HepG2 (cell line): ENCODE results near the gene PPP4C. TPM values are rescaled to one million over a fixed set of nuclear protein-coding genes. Genes with fewer than 3 reads are reported as not detected.

ENCODE experiments used
- FIP1L1 ChIP-seq: fragments of 200-400 bp; formaldehyde crosslinking; IDR thresholded peaks from 2 replicates; pipeline ENCODE4 v1.6.1; 2018; ENCODE audit warnings: low read depth, mild to moderate bottlenecking, low read length, moderate library complexity, borderline replicate concordance; ENCODE audit not compliant: insufficient read depth
- IKZF4 ChIP-seq: sonication (generic); formaldehyde crosslinking; IDR thresholded peaks from 2 replicates; pipeline ENCODE4 v1.5.1; 2020; ENCODE audit warnings: borderline replicate concordance, mild to moderate bottlenecking, low read depth, missing genetic modification reagents; ENCODE audit errors: not compliant biosample characterization
- MED8 ChIP-seq: sonication (generic); formaldehyde crosslinking; IDR thresholded peaks from 2 replicates; pipeline ENCODE4 v1.8.1; 2023; ENCODE audit warnings: mild to moderate bottlenecking, missing genetic modification reagents; ENCODE audit not compliant: insufficient replicate concordance
- MTA3 ChIP-seq: sonication (generic); formaldehyde crosslinking; IDR thresholded peaks from 2 replicates; pipeline ENCODE4 v1.4.0; 2020; ENCODE audit warnings: missing genetic modification reagents
- NFE2L1 ChIP-seq: sonication (generic); formaldehyde crosslinking; IDR thresholded peaks from 2 replicates; pipeline ENCODE4 v1.4.0; 2020; ENCODE audit warnings: missing genetic modification reagents, mild to moderate bottlenecking, borderline replicate concordance
- ONECUT2 ChIP-seq: sonication (generic); formaldehyde crosslinking; IDR thresholded peaks from 2 replicates; pipeline ENCODE4 v1.4.0; 2020; ENCODE audit warnings: missing genetic modification reagents
- PHF8 ChIP-seq: sonication (generic); formaldehyde crosslinking; IDR thresholded peaks from 2 replicates; pipeline ENCODE4 v1.5.0; 2020; ENCODE audit warnings: missing genetic modification reagents
- RARA ChIP-seq: IDR thresholded peaks from 2 replicates; pipeline ENCODE4 v1.6.1; 2016; ENCODE audit warnings: missing genetic modification reagents, missing compliant biosample characterization
- THAP11 ChIP-seq: IDR thresholded peaks from 2 replicates; pipeline ENCODE4 v1.6.1; 2016; ENCODE audit warnings: missing biosample characterization, missing genetic modification reagents
- ZNF101 ChIP-seq: sonication (generic); formaldehyde crosslinking; IDR thresholded peaks from 2 replicates; pipeline ENCODE4 v1.4.0; 2020; ENCODE audit warnings: mild to moderate bottlenecking, low read depth, missing genetic modification reagents, borderline replicate concordance
- ZNF296 ChIP-seq: sonication (generic); formaldehyde crosslinking; conservative IDR thresholded peaks from 2 replicates; pipeline ENCODE4 v1.5.0; 2020; ENCODE audit warnings: mild to moderate bottlenecking, missing genetic modification reagents
- ZNF3 ChIP-seq: IDR thresholded peaks from 2 replicates; pipeline ENCODE4 v1.7.0; 2017; ENCODE audit warnings: inconsistent platforms
- ZNF432 ChIP-seq: sonication (generic); formaldehyde crosslinking; IDR thresholded peaks from 2 replicates; pipeline ENCODE4 v1.5.0; 2020; ENCODE audit warnings: missing genetic modification reagents, mild to moderate bottlenecking, borderline replicate concordance
- polyA plus RNA-seq, 8 experiments: library from polyadenylated mRNA; depleted of rRNA in 3 of 8; stranded (reverse) in 7 of 8; unstranded in 1 of 8; fragments of >200 nt; fragmentation: Illumina TruSeq in 4 of 8; extraction: Trizol in 4 of 8; gene quantifications; 2 replicates each; pipeline versions ENCODE4 v1.2.1 to v1.2.3, GENCODE V29; 2011 to 2016; ENCODE audit warnings: low read depth in 4 of 8, missing spikeins in 1 of 8, mixed read lengths in 1 of 8; ENCODE audit not compliant: insufficient read depth in 1 of 8
- total RNA-seq, 5 experiments: library from RNA; depleted of rRNA; stranded (reverse); fragments of >200 nt; fragmentation: Illumina TruSeq; extraction: Trizol; gene quantifications; 2 replicates each; pipeline ENCODE4 v1.2.3, GENCODE V29; 2016; ENCODE audit warnings: low read depth in 1 of 5
- TF ChIP-seq, protein P1 (sequence below): sonication (generic); formaldehyde crosslinking; IDR thresholded peaks from 2 replicates; pipeline ENCODE4 v1.4.0; 2020; ENCODE audit warnings: missing genetic modification reagents
- TF ChIP-seq, protein P2 (sequence below): sonication (generic); formaldehyde crosslinking; IDR thresholded peaks from 2 replicates; pipeline ENCODE4 v1.8.0; 2022; ENCODE audit warnings: low read depth, missing genetic modification reagents
- TF ChIP-seq, protein P3 (sequence below): sonication (generic); formaldehyde crosslinking; conservative IDR thresholded peaks from 2 replicates; pipeline ENCODE4 v1.4.0; 2020; ENCODE audit warnings: missing genetic modification reagents
- TF ChIP-seq, protein P4 (sequence below): sonication (generic); formaldehyde crosslinking; IDR thresholded peaks from 2 replicates; pipeline ENCODE4 v1.4.0; 2020; ENCODE audit warnings: mild to moderate bottlenecking, missing genetic modification reagents
- TF ChIP-seq, protein P5 (sequence below): sonication (generic); formaldehyde crosslinking; IDR thresholded peaks from 2 replicates; pipeline ENCODE4 v1.4.0; 2020; ENCODE audit warnings: missing genetic modification reagents, borderline replicate concordance

The PPP4C gene
- total and polyA plus RNA-seq, 2 of the 13 experiments (the other 11 are each of a cell fraction or from before 2014, with no cell fraction given), result 176 to 220 TPM

DNA sequence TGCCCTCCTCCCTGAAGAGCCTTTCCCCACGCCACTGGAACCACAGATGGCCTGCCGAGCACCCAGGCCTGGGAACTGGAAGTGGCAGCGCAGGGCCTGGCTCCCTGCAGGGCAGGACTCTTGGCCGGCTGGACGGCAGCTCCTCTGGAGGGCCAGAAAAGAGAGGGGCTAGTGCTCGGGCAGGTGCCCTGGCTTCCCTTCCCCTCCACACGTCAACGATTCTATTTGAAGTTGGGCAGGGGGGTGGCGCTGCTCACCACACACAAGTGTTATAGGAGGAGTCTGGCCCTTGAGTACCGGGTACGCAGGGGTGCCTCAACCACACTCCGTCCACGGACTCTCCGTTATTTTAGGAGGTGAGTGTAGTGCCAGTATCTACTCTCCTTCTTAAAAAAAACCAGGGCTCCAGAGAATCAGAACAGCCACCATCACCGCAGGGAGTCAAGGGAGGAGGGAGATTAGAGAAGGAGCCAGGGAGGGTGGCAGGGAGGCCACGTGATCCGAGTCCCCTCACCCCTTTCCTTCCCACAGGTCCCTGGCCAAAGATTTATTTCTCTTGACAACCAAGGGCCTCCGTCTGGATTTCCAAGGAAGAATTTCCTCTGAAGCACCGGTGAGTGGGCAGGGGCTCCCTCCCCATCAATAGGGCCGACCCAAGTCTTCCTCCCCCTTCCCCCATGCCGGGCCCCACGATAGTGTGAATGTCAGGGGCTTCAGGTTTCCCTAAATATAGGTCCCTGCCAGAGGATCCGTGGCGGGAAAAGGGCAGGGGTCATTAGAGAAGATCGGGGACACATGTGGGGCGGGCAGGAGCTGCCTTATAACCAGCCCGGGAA lies 11.7 kb upstream of the PPP4C start (continued):
- TF ChIP-seq, protein P1, sequence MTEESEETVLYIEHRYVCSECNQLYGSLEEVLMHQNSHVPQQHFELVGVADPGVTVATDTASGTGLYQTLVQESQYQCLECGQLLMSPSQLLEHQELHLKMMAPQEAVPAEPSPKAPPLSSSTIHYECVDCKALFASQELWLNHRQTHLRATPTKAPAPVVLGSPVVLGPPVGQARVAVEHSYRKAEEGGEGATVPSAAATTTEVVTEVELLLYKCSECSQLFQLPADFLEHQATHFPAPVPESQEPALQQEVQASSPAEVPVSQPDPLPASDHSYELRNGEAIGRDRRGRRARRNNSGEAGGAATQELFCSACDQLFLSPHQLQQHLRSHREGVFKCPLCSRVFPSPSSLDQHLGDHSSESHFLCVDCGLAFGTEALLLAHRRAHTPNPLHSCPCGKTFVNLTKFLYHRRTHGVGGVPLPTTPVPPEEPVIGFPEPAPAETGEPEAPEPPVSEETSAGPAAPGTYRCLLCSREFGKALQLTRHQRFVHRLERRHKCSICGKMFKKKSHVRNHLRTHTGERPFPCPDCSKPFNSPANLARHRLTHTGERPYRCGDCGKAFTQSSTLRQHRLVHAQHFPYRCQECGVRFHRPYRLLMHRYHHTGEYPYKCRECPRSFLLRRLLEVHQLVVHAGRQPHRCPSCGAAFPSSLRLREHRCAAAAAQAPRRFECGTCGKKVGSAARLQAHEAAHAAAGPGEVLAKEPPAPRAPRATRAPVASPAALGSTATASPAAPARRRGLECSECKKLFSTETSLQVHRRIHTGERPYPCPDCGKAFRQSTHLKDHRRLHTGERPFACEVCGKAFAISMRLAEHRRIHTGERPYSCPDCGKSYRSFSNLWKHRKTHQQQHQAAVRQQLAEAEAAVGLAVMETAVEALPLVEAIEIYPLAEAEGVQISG, result peak; percentile 44; the same call in 1 of the 2 replicates
- TF ChIP-seq IKZF4 (CRISPR knock-in tag), result peak; percentile 85
- no peak for TF ChIP-seq RARA
- peak; percentile 31 for TF ChIP-seq MED8 (CRISPR knock-in tag)
- TF ChIP-seq ZNF3, result no peak
- TF ChIP-seq FIP1L1, result no peak
- TF ChIP-seq ZNF101 (CRISPR knock-in tag), result peak; percentile 12
- no peak for TF ChIP-seq ZNF296
- TF ChIP-seq, protein P2, sequence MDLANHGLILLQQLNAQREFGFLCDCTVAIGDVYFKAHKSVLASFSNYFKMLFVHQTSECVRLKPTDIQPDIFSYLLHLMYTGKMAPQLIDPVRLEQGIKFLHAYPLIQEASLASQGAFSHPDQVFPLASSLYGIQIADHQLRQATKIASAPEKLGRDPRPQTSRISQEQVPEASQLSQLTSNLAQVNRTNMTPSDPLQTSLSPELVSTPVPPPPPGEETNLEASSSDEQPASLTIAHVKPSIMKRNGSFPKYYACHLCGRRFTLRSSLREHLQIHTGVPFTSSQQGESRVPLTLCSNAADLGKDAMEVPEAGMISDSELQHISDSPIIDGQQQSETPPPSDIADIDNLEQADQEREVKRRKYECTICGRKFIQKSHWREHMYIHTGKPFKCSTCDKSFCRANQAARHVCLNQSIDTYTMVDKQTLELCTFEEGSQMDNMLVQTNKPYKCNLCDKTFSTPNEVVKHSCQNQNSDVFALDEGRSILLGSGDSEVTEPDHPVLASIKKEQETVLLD (CRISPR knock-in tag), result no peak
- TF ChIP-seq, protein P3, sequence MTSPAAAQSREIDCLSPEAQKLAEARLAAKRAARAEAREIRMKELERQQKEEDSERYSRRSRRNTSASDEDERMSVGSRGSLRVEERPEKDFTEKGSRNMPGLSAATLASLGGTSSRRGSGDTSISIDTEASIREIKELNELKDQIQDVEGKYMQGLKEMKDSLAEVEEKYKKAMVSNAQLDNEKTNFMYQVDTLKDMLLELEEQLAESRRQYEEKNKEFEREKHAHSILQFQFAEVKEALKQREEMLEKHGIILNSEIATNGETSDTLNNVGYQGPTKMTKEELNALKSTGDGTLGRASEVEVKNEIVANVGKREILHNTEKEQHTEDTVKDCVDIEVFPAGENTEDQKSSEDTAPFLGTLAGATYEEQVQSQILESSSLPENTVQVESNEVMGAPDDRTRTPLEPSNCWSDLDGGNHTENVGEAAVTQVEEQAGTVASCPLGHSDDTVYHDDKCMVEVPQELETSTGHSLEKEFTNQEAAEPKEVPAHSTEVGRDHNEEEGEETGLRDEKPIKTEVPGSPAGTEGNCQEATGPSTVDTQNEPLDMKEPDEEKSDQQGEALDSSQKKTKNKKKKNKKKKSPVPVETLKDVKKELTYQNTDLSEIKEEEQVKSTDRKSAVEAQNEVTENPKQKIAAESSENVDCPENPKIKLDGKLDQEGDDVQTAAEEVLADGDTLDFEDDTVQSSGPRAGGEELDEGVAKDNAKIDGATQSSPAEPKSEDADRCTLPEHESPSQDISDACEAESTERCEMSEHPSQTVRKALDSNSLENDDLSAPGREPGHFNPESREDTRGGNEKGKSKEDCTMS (CRISPR knock-in tag), result no peak
- peak; percentile 51; the same call in 1 of the 2 replicates for TF ChIP-seq THAP11 (CRISPR knock-in tag)
- no peak for TF ChIP-seq NFE2L1 (CRISPR knock-in tag)
- TF ChIP-seq, protein P4, sequence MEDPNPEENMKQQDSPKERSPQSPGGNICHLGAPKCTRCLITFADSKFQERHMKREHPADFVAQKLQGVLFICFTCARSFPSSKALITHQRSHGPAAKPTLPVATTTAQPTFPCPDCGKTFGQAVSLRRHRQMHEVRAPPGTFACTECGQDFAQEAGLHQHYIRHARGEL (CRISPR knock-in tag), result no peak
- TF ChIP-seq ZNF432, result no peak
- TF ChIP-seq PHF8, result peak; percentile 67
- no peak for TF ChIP-seq MTA3 (CRISPR knock-in tag)
- no peak for TF ChIP-seq ONECUT2 (CRISPR knock-in tag)
- TF ChIP-seq, protein P5, sequence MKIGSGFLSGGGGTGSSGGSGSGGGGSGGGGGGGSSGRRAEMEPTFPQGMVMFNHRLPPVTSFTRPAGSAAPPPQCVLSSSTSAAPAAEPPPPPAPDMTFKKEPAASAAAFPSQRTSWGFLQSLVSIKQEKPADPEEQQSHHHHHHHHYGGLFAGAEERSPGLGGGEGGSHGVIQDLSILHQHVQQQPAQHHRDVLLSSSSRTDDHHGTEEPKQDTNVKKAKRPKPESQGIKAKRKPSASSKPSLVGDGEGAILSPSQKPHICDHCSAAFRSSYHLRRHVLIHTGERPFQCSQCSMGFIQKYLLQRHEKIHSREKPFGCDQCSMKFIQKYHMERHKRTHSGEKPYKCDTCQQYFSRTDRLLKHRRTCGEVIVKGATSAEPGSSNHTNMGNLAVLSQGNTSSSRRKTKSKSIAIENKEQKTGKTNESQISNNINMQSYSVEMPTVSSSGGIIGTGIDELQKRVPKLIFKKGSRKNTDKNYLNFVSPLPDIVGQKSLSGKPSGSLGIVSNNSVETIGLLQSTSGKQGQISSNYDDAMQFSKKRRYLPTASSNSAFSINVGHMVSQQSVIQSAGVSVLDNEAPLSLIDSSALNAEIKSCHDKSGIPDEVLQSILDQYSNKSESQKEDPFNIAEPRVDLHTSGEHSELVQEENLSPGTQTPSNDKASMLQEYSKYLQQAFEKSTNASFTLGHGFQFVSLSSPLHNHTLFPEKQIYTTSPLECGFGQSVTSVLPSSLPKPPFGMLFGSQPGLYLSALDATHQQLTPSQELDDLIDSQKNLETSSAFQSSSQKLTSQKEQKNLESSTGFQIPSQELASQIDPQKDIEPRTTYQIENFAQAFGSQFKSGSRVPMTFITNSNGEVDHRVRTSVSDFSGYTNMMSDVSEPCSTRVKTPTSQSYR (CRISPR knock-in tag), result no peak
